Ovary (tissue), 9 donors: Measurements from ENCODE around the gene FRMD1. TPM values are rescaled to one million over a fixed set of nuclear protein-coding genes. Genes with fewer than 3 reads are reported as not detected.

Experiments
- DNase-seq, 5 donors: peaks; one replicate each; pipeline ENCODE4 v3.0.0-alpha.2; 2019 to 2020
- H3K27ac ChIP-seq, 2 donors: fragments of 200-600 bp; one replicate each; pipeline versions ENCODE4 v1.5.1 to v1.8.0; 2019 to 2022
- H3K27me3 ChIP-seq: fragments of 200-600 bp; one replicate; pipeline ENCODE4 v1.8.0; 2022
- H3K36me3 ChIP-seq: fragments of 200-600 bp; sonication (generic); one replicate; pipeline ENCODE4 v1.5.1; 2019
- H3K4me1 ChIP-seq: one replicate; pipeline ENCODE4 v1.8.1; 2013; ENCODE audit warnings: mild to moderate bottlenecking, moderate library complexity; ENCODE audit not compliant: insufficient read depth
- H3K4me3 ChIP-seq: fragments of 200-600 bp; sonication (generic); one replicate; pipeline ENCODE4 v1.5.1; 2017
- H3K9me3 ChIP-seq, 2 donors: fragments of 200-600 bp in 1 of 2; sonication (generic) in 1 of 2; one replicate each; pipeline versions ENCODE4 v1.5.1 to v1.8.1; 2013 to 2019; ENCODE audit warnings: mild to moderate bottlenecking in 1 of 2, moderate library complexity in 1 of 2
- EP300 ChIP-seq: sonication (generic); formaldehyde crosslinking; IDR thresholded peaks from one replicate; pipeline ENCODE4 v1.6.1; 2017; ENCODE audit warnings: antibody characterized with exemption
- POLR2A ChIP-seq: fragments of 450-650 bp; IDR thresholded peaks from one replicate; pipeline ENCODE4 v1.6.1; 2017; ENCODE audit warnings: antibody characterized with exemption, mild to moderate bottlenecking, moderate library complexity
- WGBS, 3 donors: extraction: QIAGEN DNeasy Blood & Tissue Kit in 1 of 3; methylation state at CpG; one replicate each; pipeline versions ENCODE4 v1.1.5 to v1.1.7; 2013 to 2017; 5-methylcytosine and 5-hydroxymethylcytosine counted together
- intact Hi-C, 4 donors: fragments of 100-400 bp; cut with DNase I; formaldehyde crosslinking; loops; one replicate each; pipeline versions ENCODE4 v1.11.0 to v1.15.1; 2022 to 2023
- polyA plus RNA-seq, 2 donors: library from polyadenylated mRNA; stranded (reverse); fragments of 200-250 nt in 1 of 2; fragments of 350-450 nt in 1 of 2; fragmentation: Illumina TruSeq in 1 of 2; extraction: RNeasy Lipid Tissue Mini Kit (QIAGEN cat#74804) in 1 of 2; gene quantifications; one replicate each; pipeline ENCODE4 v1.2.3, GENCODE V29; 2013 to 2014
- total RNA-seq, 7 donors: library from RNA; depleted of rRNA in 2 of 7; stranded (reverse); fragments of >200 nt in 2 of 7; fragmentation: NEBNext Ultra II Directional in 3 of 7; extraction: Animal tissue kit (Norgen Biotek cat#: 25700) in 3 of 7; gene quantifications; one replicate each; pipeline versions ENCODE4 v1.1.0 to v1.2.4, GENCODE V29; 2016 to 2023
- TF ChIP-seq, protein P1 (sequence below), 3 donors: fragments of 450-650 bp in 2 of 3; fragments of 200-600 bp in 1 of 3; IDR thresholded peaks; one replicate each; pipeline versions ENCODE4 v1.5.1 to v1.8.0; 2016 to 2022; ENCODE audit warnings: antibody characterized with exemption in 3 of 3, mild to moderate bottlenecking in 1 of 3
- donor health status: DM: no; HTN: no; CAD: no; lungs with moderate emphysema.
- donor health status: DM: no; HTN: no; CAD: no.
- donor health status: Bipolar disorder and iron deficiency.
- donor health status: DM: yes; HTN: yes; CAD: no.
- donor health status: DM: no; HTN: no; CAD: no.
- donor health status: DM: yes; HTN: yes; CAD: no.

FRMD1 gene
- total and polyA plus RNA-seq, 9 donors: 0.10 to 0.48 (median 0.31) TPM; not detected in 2

- 78 to 81% (median 80%) methylated on average over 8 of the region's 8 CpGs for WGBS, 3 donors
- no peak for DNase-seq
- intact Hi-C loops: no loop called here
- Histone ChIP-seq H3K27me3 (no peaks in the 10 kb centered on the region), H3K9me3 (no peaks in the 10 kb centered on the region), H3K36me3 (no peaks in the 10 kb centered on the region), H3K4me1 (peaks cover 9% of the 10 kb centered on the region), H3K4me3 (no peak overlapping the region), H3K27ac (no peak overlapping the region)
- TF ChIP-seq EP300 (no peak), POLR2A (no peak)
- TF ChIP-seq, protein P1, sequence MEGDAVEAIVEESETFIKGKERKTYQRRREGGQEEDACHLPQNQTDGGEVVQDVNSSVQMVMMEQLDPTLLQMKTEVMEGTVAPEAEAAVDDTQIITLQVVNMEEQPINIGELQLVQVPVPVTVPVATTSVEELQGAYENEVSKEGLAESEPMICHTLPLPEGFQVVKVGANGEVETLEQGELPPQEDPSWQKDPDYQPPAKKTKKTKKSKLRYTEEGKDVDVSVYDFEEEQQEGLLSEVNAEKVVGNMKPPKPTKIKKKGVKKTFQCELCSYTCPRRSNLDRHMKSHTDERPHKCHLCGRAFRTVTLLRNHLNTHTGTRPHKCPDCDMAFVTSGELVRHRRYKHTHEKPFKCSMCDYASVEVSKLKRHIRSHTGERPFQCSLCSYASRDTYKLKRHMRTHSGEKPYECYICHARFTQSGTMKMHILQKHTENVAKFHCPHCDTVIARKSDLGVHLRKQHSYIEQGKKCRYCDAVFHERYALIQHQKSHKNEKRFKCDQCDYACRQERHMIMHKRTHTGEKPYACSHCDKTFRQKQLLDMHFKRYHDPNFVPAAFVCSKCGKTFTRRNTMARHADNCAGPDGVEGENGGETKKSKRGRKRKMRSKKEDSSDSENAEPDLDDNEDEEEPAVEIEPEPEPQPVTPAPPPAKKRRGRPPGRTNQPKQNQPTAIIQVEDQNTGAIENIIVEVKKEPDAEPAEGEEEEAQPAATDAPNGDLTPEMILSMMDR (IDR thresholded peaks at IDR 0.05): no peak
Observed at GRCh38 chr6:168092541-168092940, 13.5 kb upstream of the FRMD1 start.

- intact Hi-C loops: no loop called here
- H3K27me3 ChIP-seq: no peaks in the 10 kb centered on the region
- no peaks in the 10 kb centered on the region for H3K9me3 ChIP-seq
- H3K4me3 ChIP-seq: no peak overlapping the region
- 94 to 95% (median 94%) methylated on average over 28 of the region's 28 CpGs for WGBS, 3 donors
- TF ChIP-seq EP300 (no peak), POLR2A (no peak)
- TF ChIP-seq, protein P1 (IDR thresholded peaks at IDR 0.05): no peak
- H3K4me1 ChIP-seq: peaks cover 9% of the 10 kb centered on the region
- H3K27ac ChIP-seq: no peak overlapping the region
- H3K36me3 ChIP-seq: no peaks in the 10 kb centered on the region
- peak in 1 of 5 donors; percentile 9 for DNase-seq
Observed at GRCh38 chr6:168091381-168092264, 12.6 kb upstream of the FRMD1 start.

- Histone ChIP-seq H3K36me3 (no peaks in the 10 kb centered on the region), H3K4me1 (peaks cover 9% of the 10 kb centered on the region), H3K4me3 (no peak overlapping the region), H3K9me3 (no peaks in the 10 kb centered on the region), H3K27me3 (no peaks in the 10 kb centered on the region), H3K27ac (no peak overlapping the region)
- TF ChIP-seq EP300 (no peak), POLR2A (no peak)
- TF ChIP-seq, protein P1 (IDR thresholded peaks at IDR 0.05): no peak
- WGBS, 3 donors: 85 to 86% (median 85%) methylated on average over 17 of the region's 17 CpGs
- intact Hi-C loops: no loop called here
- no peak for DNase-seq
Observed at GRCh38 chr6:168090706-168091105, 11.7 kb upstream of the FRMD1 start.

GRCh38 chr6:168090064-168090690, 11.2 kb upstream of the FRMD1 start:
- 85 to 89% (median 88%) methylated on average over 16 of the region's 16 CpGs for WGBS, 3 donors
- intact Hi-C loops: no loop called here
- no peaks in the 10 kb centered on the region for H3K36me3 ChIP-seq
- no peak overlapping the region for H3K4me3 ChIP-seq
- H3K9me3 ChIP-seq: no peaks in the 10 kb centered on the region
- no peak for TF ChIP-seq POLR2A
- TF ChIP-seq, protein P1 (IDR thresholded peaks at IDR 0.05): no peak
- no peak for TF ChIP-seq EP300
- no peak overlapping the region for H3K27ac ChIP-seq
- DNase-seq: no peak
- peaks cover 9% of the 10 kb centered on the region for H3K4me1 ChIP-seq
- no peaks in the 10 kb centered on the region for H3K27me3 ChIP-seq
